Erythroblast (primary cell): ENCODE measurements around the gene KHDC4.

Experiments used
- GATA1 ChIP-seq: IDR thresholded peaks from 2 replicates; pipeline ENCODE4 v1.6.1; 2011; ENCODE audit warnings: low read depth, mild to moderate bottlenecking, control low read depth, low read length, moderate library complexity
- POLR2A ChIP-seq: IDR thresholded peaks from 2 replicates; pipeline ENCODE4 v1.6.1; 2011; ENCODE audit warnings: mild to moderate bottlenecking, low read length

DNA sequence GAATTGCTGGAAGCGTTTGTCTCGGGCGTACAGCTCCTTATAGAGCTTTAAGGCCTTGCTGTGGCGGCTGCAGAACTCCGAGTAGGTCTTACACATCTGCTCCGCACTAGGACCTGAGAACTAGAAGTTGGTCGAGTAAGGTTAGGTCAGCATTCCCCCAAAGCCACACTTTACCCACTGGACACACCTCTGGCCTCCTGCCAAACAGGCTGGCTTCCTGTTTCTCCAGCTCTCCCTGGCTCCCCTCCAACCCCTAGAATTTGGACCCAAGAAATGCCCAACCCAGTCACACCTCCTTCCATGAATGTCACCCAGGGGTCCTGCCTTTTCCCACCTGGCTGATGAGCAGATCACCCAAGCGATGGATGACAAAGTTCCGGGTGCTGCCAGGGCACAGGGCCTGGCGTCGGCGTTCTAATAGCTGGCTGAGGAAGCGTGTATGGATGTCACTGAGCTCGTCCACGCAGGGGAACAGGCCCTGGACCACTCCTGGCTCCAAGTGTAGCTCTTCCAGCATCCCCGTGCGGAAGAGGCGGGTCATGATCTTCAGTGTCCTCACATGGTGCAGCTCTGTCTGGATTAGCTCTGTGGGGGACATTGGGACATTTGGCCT lies 28.5 kb upstream of the KHDC4 start:
- TF ChIP-seq POLR2A (no peak), GATA1 (no peak)
